Measurements from ENCODE around the gene CUX1.
A peak's percentile ranks its signal among the peaks of the same experiment; 100 is the strongest.
"Not testable (repeated sequence)": the region's sequence is repeated elsewhere in the genome, so short reads cannot be mapped to it uniquely, and the experiment has no call there.

CUX1 gene

DNA sequence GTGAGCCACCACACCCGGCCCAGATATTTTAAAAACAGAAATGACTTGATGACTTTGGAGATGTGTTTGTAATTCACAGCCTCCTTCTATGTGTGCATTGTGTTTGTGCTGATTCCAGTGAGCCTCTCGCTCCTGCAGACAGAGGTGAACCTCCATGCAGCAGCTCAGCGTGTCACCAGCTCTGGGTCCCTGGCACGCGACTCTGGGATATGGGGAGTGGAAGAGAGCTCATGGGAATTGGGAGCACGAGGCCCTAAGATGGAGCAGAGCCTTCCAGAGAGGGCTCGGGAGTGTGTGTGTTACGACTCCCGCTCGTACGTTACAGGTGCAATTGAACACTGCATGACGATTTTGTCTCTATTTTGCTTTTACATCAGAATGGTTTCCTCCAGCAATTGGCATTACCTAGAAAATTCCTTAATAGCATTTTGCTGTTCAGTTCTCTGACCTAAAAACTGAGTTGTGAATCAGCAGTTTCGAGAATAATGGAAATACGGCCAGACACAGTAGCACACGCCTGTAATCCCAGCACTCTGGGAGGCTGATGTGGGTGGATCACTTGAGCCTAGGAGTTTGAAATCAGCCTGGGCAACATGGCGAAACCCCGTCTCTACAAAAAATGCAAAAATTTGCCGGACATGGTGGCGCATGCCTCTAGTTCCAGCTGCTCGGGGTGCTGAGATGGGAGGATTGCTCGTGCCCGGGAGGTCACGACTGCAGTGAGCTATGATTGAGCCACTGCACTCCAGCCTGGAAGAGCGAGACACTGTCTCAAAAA lies 204.6 kb downstream of the CUX1 start:
- DNase-seq: no peak

DNA sequence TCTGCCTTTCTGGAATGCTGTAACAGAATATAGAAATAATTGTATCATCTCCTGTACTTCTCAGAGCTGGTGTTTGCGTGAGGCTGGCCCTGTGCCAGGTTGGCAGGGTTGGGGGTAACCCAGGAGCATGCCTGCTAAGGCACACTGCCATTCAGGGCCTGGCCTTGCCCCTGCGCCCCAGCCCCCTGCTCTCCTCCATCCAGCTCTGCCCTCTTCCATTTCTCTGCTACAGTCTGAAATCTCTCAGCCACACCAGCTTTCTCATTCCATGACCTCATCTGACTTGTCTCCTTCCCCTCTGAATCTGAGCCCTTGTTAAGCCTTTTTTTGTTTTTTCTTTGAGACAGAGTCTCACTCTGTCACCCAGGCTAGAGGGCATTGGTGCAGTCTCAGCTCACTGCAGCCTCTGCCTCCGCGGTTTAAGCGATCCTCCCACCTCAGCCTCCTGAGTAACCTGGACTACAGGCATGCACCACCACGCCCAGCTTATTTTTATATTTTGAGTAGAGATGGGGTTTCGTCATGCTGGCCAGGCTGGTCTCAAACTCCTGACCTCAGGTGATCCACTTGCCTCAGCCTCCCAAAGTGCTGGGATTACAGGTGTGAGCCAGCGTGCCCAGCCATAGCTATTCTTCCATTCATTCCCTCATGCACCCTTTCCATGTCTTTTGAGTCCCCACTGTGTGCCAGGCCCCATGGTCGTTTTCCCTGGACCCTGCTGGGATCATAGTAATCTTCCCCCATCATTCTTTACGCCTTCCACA lies 206.8 kb downstream of the CUX1 start:
- no peak for DNase-seq

DNA sequence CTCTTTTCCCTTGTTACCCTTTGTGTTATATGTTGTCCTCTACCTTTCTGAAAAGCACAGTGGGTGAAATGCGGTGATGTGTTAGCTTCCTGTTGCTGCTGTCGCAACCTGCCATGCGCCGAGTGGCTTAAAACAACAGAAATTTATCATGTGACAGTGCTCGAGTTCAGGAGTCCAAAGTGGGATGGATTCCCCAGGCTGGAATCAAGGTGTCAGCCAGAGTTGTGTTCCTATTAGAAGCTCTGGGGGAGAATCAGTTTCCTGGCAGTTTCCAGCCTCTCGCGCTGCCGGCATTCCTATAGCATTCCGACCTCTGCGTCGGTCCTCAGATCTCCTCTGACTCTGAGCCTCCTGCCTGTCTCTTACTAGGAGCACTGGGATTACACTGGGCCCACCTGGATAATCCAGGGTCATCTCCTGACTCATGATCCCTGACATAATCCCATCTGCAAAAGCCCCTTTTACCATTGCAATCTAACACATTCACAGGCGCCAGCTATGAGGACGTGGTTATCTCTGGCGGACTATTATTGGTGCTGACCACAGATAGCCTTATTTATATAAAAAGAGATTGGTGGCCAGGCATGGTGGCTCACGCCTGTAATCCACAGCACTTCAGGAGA lies 207.5 kb downstream of the CUX1 start:
- DNase-seq: peak; percentile 3

DNA sequence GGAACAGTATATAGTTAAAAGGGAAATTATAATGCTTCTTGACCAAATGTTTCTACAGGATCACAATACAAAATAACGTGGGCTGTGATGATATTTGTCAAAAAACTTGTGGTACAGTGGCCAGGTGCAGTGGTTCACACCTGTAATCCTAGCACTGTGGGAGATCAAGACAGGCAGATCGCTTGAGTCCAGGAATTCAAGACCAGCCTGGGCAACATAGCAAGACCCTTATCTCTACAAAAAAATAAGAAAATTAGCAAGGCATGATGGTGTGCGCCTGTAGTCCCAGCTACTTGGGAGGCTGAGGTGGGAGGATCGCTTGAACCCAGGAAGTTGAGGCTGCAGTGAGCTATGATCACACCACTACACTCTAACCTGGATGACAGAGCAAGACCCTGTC lies 208.4 kb downstream of the CUX1 start:
- DNase-seq: not testable (repeated sequence)

DNA sequence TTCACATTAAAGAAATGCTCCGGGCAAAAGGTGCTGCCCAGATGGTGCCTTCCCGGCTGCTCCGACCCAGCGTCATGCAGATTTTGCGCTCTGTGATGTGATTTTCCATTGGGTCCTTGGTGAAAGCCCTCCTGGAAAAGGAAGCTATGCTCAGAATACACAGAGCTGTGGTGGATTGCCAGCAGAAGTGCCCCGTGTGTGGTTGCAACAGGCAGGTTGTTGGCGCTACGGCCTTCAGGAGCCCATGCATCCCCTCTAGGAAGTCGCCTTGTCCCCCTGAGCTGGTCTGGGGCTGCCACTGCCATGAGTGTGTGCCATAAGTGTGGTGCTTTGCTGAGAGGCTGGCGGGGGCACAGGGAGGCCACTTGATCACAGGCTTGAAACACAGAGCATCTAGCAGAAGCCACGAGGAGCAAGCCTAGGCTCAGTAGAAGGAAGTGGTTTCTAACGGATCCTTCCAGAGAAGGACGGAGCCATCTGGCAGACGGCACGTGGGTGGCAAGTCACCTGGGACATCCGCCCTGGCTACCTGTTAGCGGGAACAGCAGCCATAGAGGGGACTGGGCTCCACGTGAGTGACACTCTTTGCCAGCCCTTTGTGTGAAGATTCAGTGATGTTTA lies 210.9 kb downstream of the CUX1 start:
- DNase-seq: no peak

DNA sequence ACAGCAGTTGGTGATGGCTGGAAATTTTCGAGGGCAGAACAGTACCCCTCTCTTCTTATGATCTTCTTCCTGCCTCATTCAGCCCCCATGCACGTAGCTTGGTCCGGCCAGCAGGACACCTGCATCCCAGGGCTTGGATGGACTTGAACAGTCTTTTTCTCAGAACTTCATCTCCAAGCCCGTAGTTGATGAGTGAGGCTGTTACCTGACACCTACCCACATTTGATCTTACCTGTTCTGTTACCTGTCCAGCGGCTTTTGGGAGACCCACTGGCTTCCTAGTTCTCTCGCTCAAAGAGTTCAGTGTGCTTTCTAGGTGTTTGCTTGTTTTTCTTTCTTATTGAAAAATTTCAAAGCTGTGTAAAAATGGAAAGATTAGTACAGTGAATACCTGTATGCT lies 212.2 kb downstream of the CUX1 start:
- no peak for DNase-seq

DNA sequence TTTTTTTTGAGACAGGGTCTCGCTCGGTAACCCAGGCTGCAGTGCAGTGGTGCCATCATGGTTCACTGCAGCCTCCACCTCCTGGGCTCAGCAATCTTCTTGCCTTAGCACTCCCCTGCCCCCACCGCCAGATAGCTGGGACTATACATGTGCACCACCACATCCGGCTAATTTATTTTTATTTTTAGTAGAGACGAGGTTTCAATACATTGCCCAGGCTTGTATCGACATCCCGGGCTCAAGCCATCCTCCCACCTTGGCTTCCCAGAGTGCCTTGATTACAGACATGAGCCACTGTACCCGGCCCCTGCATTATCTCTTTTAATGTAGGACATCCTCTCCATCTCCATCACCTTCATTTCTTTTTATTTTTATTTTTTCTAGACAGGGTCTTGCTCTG lies 213.3 kb downstream of the CUX1 start:
- no peak for DNase-seq

DNA sequence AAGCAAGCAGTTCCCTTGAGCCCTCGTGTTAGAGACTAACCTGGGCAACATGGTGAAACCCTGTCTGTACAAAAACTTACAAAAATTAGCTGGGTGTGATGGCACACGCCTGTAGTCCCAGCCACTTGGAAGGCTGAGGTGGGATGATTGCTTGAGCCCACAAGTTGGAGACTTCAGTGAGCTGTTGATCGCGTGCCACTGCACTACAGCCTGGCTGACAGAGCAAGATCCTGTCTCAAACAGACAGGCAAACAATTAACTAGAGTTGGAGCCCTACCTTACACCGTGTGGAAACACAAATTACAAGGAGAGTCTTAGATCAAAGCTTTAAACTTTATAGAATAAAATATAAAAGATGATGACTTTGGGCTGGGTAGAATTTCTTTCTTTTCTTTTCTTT lies 219.5 kb downstream of the CUX1 start:
- DNase-seq: no peak

DNA sequence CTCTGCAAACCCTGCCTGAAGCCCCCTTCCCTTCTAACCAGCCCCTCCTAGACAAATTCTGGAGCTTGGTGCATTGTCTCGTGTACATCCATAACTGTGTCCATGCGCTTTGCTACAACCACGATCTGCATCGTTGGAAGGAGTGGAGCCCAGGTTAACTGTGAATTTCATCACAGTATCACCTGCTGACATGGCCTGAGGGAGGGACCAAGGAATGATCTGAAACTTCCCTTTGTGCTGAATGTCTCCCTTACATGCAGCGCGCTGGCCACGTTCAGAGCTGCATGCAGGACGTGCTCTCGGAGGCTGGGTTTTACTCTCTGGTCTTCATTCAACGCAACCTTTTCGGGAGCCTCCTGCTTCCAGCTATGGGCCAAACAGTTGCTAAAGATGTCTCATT lies 222.3 kb downstream of the CUX1 start:
- no peak for DNase-seq

DNA sequence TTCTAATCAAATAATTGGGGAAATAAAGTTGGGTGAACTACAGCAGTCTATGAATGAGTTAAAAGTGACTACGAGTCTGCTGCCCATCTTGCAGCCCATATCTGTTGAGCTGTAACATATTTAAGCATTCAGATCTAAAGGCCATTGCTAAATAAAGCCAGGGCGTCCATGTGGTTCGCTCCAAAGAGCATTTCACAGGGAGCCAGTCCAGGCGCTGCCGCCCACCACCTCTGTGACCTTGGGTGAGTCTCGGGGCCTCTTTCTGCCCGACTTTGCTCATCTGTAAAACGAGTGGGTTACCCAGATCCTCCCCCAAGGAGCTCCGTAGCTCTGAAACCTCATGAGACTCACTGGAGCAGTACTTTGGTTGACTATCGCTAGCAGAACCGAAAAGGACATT lies 223.1 kb downstream of the CUX1 start:
- no peak for DNase-seq

DNA sequence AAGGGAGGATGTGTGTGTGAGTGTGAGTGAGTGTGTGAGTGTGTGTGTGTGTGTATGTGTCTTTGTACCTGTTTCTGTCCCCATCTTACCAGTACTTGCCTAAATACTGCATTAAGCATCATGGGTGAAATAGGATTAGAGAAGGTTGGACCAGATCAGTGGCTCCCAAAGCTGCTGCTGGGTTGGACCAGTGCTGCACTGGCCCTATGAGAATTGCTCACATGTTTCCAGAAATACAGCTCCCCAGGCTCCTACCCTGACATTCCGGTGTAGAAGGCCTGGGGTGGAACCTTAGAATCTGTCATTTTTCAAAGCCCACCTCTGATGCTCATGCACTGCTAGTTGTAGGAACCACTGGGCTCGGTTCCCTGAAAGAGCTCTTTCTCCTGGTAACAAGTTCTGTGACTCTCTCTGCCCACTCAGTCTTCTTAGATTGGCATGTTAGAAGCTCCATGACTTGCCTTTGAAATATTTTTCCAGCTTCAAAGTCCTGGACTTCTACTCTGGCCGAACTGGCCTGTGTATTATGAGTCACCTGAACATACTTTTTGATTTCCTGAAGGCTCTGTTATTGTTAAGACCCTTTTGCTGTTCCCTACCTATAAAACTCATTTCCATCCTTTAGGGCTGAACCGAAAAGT lies 224.7 kb downstream of the CUX1 start:
- no peak for DNase-seq

DNA sequence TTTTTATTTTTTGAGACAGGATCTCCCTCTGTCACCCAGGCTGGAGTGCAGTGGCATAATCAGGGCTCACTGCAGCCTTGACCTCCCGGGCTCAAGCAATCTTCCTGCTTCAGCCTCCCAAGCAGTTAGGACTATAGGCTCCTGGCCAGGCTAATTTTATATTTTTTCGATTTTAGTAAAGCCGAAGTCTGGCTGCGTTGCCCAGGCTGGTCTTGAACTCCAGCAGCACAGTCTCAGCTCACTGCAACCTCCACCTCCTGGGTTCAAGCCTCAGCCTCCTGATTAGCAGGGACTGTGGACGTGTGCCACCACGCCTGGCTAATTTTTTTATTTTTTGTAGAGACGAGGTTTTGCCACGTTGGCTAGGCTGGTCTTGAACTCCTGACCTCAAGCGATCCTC lies 225.4 kb downstream of the CUX1 start:
- DNase-seq: not testable (repeated sequence)

DNA sequence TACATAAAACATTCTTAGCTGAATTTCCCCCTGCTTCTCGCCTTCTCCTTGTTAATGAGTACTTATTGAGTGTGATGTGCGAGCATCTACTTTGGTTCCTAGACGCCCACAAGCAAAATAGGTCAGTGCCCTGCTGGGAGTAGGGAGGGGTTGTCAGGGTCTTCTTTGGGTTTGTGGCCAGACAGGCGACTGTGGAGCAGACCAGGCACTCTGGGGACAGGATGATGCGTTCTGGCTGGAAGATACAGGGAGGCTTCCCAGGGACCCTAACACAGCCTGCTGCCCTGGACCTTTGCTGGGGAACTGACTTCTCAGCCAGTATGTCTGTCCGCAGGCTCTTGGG lies 227.2 kb downstream of the CUX1 start:
- DNase-seq: no peak

DNA sequence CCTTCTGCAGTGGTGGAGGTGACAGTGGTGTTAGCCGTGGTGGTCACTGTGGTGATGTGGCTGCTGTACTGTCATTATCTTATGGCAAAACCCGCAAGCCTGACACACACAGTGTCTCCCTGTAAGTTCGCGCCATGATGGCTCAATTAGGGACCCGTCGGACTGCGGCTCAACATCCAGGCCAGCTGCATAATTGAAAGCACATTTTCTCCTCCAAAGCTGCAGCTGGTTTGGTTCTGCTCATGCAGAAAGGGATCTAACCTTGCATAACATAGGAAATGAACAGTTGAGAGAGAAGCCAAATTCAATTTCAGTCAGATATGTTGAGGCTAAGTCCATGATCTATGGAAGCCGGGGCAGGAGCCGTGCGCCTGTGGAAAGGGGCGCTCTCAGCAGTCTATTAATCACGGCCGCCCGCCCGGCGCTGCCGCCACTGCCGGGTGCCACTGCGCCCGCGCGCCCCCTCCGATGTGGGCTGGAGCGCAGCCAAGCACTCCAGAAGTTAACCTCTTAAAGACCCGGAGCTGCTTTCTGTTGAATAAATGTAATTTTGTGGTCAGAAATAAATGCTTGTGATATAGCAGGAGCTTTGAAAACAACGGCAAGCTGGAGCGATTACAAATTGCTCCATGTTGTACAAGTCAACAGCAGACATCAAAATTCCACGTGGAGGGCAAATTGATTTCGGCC lies 227.7 kb downstream of the CUX1 start:
- peak; percentile 29 for DNase-seq

DNA sequence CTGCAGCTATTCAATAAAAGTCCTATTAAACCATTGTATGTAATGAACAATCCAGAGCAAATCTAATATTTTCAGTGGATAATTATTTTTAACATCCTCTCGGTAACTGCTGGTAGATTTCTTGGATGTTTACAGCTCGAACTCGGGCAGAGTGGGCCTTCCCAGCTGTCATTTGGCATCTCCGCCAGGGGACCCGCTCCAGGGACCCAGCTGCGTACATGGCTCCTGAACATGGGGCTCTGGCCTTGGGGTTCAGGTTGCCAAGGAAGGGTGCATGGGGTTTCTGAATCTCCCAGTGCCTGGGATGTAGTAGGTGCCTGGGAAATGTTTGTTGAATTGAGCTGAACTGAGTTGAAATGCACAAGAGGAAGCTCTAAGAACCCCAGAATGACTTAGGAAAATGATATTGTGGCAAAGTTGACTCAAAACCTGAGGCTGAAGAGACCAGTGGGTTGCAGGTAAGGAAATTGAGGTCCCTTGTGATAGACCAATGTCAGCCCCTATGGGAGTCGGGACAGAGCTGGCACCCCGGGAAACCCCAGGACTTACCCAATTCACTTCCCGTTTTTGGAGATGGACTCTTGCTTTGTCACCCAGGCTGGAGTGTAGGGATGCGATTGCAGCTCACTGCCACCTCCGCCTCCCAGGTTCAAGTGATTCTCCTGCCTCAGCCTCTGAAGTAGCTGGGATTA lies 228.4 kb downstream of the CUX1 start:
- no peak for DNase-seq

DNA sequence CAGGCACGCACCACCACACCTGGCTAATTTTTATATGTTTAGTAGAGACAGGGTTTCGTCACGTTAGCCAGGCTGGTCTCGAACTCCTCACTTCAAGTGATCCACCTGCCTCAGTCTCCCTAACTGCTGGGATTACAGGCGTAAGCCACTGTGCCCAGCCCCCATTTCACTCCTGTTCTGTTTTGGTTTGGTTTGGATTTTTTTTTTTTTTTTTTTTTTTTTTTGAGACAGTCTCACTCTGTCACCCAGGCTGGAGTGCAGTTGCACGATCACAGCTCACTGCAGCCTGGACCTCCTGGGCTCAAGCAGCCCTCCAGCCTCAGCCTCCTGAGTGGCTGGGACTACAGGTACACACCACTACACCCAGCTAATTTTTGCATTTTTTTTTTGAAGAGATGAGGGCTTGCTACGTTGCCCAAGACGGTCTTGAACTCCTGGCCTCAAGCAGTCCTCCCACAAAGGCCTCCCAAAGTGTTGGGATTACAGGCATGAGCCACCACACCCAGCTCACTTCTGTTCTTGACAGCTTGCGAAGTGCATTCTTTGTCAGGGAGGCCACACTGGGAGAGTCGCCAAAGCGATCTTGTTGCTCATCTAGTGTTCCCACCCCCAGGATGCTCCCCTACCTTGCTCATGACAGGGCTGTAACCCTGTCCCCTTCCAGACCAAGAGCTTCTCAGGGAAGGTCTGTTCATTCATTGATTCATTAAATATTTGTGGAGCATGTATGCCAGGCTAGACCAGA lies 229.1 kb downstream of the CUX1 start:
- no peak for DNase-seq

DNA sequence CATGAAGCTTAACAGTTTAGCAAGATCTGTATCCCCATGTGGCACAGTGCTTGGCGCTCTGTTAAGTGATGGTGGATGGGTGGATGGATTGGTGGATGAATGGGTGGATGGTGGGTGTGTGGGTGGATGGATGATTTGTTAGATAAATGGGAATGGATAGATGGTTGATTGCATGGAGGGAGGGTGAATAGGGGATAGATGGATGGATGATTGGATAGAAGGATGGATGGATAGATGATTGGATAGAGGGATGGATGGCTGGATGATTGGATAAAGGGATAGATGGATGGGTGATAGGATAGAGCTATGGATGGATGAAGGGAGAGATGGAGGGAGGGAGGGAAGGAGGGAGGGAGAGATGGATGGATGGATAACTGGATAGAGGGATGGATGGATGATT lies 229.7 kb downstream of the CUX1 start:
- no peak for DNase-seq

DNA sequence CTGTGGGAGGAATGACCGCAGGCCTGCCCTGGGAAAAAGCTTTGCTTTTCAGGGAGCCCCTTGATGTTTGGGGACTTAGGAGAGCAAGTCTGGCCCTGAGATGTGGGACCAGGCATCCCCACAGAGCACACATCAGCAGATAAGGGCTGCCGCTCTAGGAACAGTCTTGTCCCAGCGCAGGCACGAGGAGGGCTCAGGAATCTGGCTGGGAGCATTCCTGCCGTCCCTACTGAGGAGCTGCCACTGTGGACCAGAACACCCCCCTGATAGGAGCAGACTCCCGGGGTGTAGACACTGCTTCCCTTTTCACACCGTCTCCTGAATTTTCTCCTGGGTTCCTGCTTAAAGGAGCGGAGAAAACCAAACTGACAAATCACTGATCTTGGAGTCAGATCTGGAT lies 232.3 kb downstream of the CUX1 start:
- no peak for DNase-seq

DNA sequence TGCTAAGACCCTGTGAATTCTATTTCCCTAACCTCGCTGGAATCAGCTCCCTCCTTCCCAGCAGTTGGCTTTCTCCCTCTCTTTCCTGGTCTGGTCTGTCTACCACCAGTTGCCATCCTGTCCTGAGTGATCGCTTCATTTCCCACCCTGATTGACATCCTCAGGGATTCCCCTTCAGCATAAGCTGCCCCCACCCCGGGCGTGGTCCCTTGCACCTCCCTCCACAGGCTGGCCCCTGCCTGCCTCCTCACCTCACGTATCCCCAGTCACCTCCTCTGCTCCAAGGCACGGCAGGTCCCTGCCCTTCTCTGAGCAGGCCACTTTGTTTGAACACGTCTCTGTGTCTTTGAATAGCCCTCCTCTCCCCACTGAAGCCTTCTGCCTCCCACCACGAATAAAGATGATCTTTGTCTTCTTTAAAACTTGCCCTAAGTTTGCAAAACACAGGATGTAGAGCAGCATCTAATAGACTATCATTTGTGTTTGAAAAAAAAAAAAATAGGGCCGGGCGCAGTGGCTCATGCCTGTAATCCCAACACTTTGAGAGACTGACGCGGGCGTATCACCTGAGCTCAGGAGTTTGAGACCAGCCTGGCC lies 233.5 kb downstream of the CUX1 start:
- no peak for DNase-seq

DNA sequence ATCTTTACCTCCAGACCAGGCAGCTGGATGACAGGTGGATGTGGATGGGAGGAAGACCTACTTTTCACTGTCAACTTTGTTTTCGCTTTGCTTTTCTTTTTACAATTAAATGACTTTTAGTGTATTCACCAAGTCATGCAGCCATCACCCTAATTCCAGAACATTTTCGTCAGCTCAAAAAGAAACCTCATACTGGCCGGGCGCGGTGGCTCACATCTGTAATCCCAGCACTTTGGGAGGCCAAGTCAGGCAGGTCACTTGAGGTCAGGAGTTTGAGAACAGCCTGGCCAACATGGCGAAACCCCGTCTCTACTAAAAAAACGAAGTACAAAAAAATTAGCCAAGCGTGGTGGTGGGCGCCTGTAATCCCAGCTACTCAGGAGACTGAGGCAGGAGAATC lies 234.3 kb downstream of the CUX1 start:
- DNase-seq: not testable (repeated sequence)

DNA sequence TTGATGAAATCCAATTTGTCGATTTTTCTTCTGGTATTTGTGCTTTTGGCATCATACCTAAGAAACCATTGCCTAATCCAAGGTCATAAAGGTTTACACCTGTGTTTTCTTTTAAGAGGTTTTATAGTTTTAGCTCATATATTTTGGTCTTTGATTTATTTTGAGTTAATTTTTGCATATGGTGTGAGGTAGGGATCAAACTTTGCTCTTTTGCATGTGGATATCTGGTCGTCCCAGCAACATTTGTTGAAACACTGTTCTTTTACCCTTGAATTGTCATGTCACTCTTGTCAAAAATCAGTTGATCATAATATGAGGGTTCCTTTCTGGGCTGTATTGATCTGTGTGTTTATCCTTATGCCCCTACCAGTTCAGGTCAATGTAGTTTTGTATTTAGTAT lies 236.7 kb downstream of the CUX1 start:
- DNase-seq: no peak
